ENCODE results near the gene RCSD1. TPM values are rescaled to one million over a fixed set of nuclear protein-coding genes. Genes with fewer than 3 reads are reported as not detected.
A peak's percentile ranks its signal among the peaks of the same experiment; 100 is the strongest.

The RCSD1 gene
- total RNA-seq (2012; rRNA removed) (not detected in 2 replicates), polyA plus RNA-seq (2012; rRNA removed) (0.03 TPM in 1 of 2 replicates, not detected in the other), Bru-seq, nascent RNA (percentile 1 among the genes with signal in this experiment), BruChase-seq, experiment 1, labeled RNA remaining after a 6-hour chase (not detected), BruChase-seq, experiment 2, labeled RNA remaining after a 2-hour chase (not detected)
- 0.01 TPM in 1 of 2 replicates, not detected in the other for polyA plus RNA-seq (2012; cell fraction: cytosol; rRNA removed)
- polyA plus RNA-seq (2012; cell fraction: nucleus; rRNA removed; ENCODE audit: low replicate concordance) = not detected in 2 replicates
- long read RNA-seq = 0 reads

- Histone ChIP-seq H4K91ac (ENCODE audit: insufficient read depth, low read depth, low read length) (no peak within 1 kb of the TSS), H3K4me1 (ENCODE audit: control insufficient read depth, insufficient read depth, low read length) (no peaks in the 10 kb centered on the region), H2AK9ac (replicated peaks; ENCODE audit: low read depth, low read length, poor library complexity) (no peak within 1 kb of the TSS), H3K9ac (ENCODE audit: low read depth, low read length) (no peak within 1 kb of the TSS), H3K56ac (ENCODE audit: extremely low read depth, insufficient read depth, low read length) (no peak within 1 kb of the TSS), H3K27me3 (ENCODE audit: control insufficient read depth, insufficient read depth, low read length) (peaks cover 47% of the 10 kb centered on the region), H2BK20ac (ENCODE audit: low read depth, low read length) (no peak within 1 kb of the TSS), H3K14ac (replicated peaks; ENCODE audit: low read depth, low read length) (no peak within 1 kb of the TSS), H3K27ac (ENCODE audit: insufficient read depth, low read length) (no peak within 1 kb of the TSS), H3K79me1 (ENCODE audit: low read depth in 1 of 2, low read length in 2 of 2) (no peaks in the 10 kb centered on the region), H3K36me3 (ENCODE audit: control insufficient read depth, insufficient read depth, low read length) (no peaks in the 10 kb centered on the region), H2BK15ac (ENCODE audit: low read depth, low read length) (no peak within 1 kb of the TSS), H3K4me3 (ENCODE audit: insufficient read depth, low read depth, low read length) (peak within 1 kb of the TSS; percentile 28), H3K9me3 (ENCODE audit: control insufficient read depth, insufficient read depth, low read length) (no peaks in the 10 kb centered on the region), H2AFZ (replicated peaks; ENCODE audit: low read length, poor library complexity) (peak within 1 kb of the TSS; percentile 84), H2BK5ac (ENCODE audit: low read depth, low read length, poor library complexity, severe bottlenecking) (no peak within 1 kb of the TSS), H3K18ac (ENCODE audit: low read depth, low read length) (no peak within 1 kb of the TSS), H3K4me2 (ENCODE audit: low read depth, low read length) (peak within 1 kb of the TSS; percentile 71; the same call in 1 of the 2 replicates), H4K20me1 (ENCODE audit: insufficient read depth, low read length) (no peaks in the 10 kb centered on the region), H3K23ac (ENCODE audit: low read depth, low read length) (no peak within 1 kb of the TSS; the same call in 1 of the 2 replicates), H4K8ac (ENCODE audit: low read depth in 2 of 2, low read length in 2 of 2) (no peak within 1 kb of the TSS), H3K4ac (ENCODE audit: low read depth, low read length) (no peak within 1 kb of the TSS), H4K5ac (ENCODE audit: low read depth, low read length) (no peak within 1 kb of the TSS), H2AK5ac (ENCODE audit: low read depth, low read length) (no peak within 1 kb of the TSS), H3K9me1 (ENCODE audit: insufficient read depth, low read length) (no peaks in the 10 kb centered on the region), H2BK120ac (ENCODE audit: low read depth, low read length) (no peak within 1 kb of the TSS)
- no peak for DNase-seq
- ChIA-PET CTCF (no interaction called here), POLR2A (ENCODE audit: unreplicated experiment) (no interaction called here)
- dilution Hi-C loops (cut with HindIII; ENCODE audit: low sequenced_read_pairs, unreplicated experiment) = no loop called here
- ATAC-seq (ENCODE audit: low read depth) = peak; percentile 72
- intact Hi-C loops (cut with micrococcal nuclease) = no loop called here
- BruUV-seq (replicated peaks) = no TSS peak
- WGBS, 2 experiments (ENCODE audit: extremely low coverage in 2 of 2, insufficient read length in 1 of 2) = 5% methylated on average over 30 of the region's 62 CpGs; no CpG with 5 or more reads in 1 of the 2 experiments
- in situ Hi-C loops (cut with MboI; ENCODE audit: low sequenced_read_pairs) = no loop called here
- no peak for TF ChIP-seq CTCF (conservative IDR thresholded peaks at IDR 0.05; ENCODE audit: low read depth, low read length)
- no peak for TF ChIP-seq BHLHE40 (IDR thresholded peaks at IDR 0.05; ENCODE audit: low read depth, low read length)
- no peak for TF ChIP-seq MXI1 (IDR thresholded peaks at IDR 0.05; ENCODE audit: borderline replicate concordance, low read depth, low read length)
- no peak for TF ChIP-seq RCOR1 (IDR thresholded peaks at IDR 0.05; ENCODE audit: insufficient replicate concordance, low read length)
These were observed at the start of gene RCSD1 for GRCh38 chr1:167629681-167630567. RCSD1 (plus strand) TSS chr1:167630232; CDS start chr1:167630424, 192 bp downstream.

All from IMR-90 (cell line).